ENCODE data around the gene PIEZO2. TPM values are rescaled to one million over a fixed set of nuclear protein-coding genes. Genes with fewer than 3 reads are reported as not detected.

Gene PIEZO2
- total RNA-seq, 1 donor from 2014 or later, result 4.2 TPM

- no peaks in the 10 kb centered on the region for H3K36me3 ChIP-seq
- no peaks in the 10 kb centered on the region for H3K9me3 Mint-ChIP-seq
- H3K36me3 Mint-ChIP-seq, result no peaks in the 10 kb centered on the region
- H3K27me3 Mint-ChIP-seq (ENCODE audit: insufficient read depth, low read depth), result peaks cover under 1% of the 10 kb centered on the region
- no peaks in the 10 kb centered on the region for H3K27me3 ChIP-seq
- no peaks in the 10 kb centered on the region for H3K9me3 ChIP-seq (ENCODE audit: low read depth)
- no peaks in the 10 kb centered on the region for H3K79me2 ChIP-seq (ENCODE audit: low read depth)
- H4K20me1 ChIP-seq (ENCODE audit: low read depth), result no peaks in the 10 kb centered on the region
- H3K4me2 ChIP-seq, result no peak overlapping the region
- H3K4me1 ChIP-seq, result no peaks in the 10 kb centered on the region
- no peak overlapping the region for H3K27ac ChIP-seq
- no peak for DNase-seq (ENCODE audit: low spot score)
- TF ChIP-seq CTCF (IDR thresholded peaks at IDR 0.05) (no peak), EZH2 (IDR thresholded peaks at IDR 0.05) (no peak), EZH2phosphoT487 (IDR thresholded peaks at IDR 0.05) (no peak)
- H3K9ac ChIP-seq, result no peak overlapping the region
- H3K4me1 Mint-ChIP-seq, result peaks cover 5% of the 10 kb centered on the region
- H3K27ac Mint-ChIP-seq, result no peak overlapping the region
- no peak overlapping the region for H3K4me3 Mint-ChIP-seq
- H2AFZ ChIP-seq (replicated peaks), result no peak overlapping the region
- no peaks in the 10 kb centered on the region for H3F3A ChIP-seq (ENCODE audit: low read depth)
- H3K4me3 ChIP-seq, result no peak overlapping the region
Measured at GRCh38 chr18:10893761-10894160, 255.6 kb downstream of the PIEZO2 start.

GRCh38 chr18:10893196-10893595, 256.2 kb downstream of the PIEZO2 start:
- no peak for TF ChIP-seq CTCF (IDR thresholded peaks at IDR 0.05)
- H3K9me3 Mint-ChIP-seq, result no peaks in the 10 kb centered on the region
- Histone ChIP-seq H3K4me3 (no peak overlapping the region), H3F3A (ENCODE audit: low read depth) (no peaks in the 10 kb centered on the region), H3K27ac (no peak overlapping the region), H3K4me2 (no peak overlapping the region), H4K20me1 (ENCODE audit: low read depth) (no peaks in the 10 kb centered on the region), H3K79me2 (ENCODE audit: low read depth) (no peaks in the 10 kb centered on the region), H3K9ac (no peak overlapping the region), H3K4me1 (no peaks in the 10 kb centered on the region), H3K36me3 (no peaks in the 10 kb centered on the region), H2AFZ (replicated peaks) (no peak overlapping the region), H3K9me3 (ENCODE audit: low read depth) (no peaks in the 10 kb centered on the region), H3K27me3 (no peaks in the 10 kb centered on the region)
- H3K27ac Mint-ChIP-seq, result no peak overlapping the region
- H3K4me1 Mint-ChIP-seq, result peaks cover 5% of the 10 kb centered on the region
- peaks cover 3% of the 10 kb centered on the region for H3K27me3 Mint-ChIP-seq (ENCODE audit: insufficient read depth, low read depth)
- DNase-seq (ENCODE audit: low spot score), result no peak
- no peaks in the 10 kb centered on the region for H3K36me3 Mint-ChIP-seq
- H3K4me3 Mint-ChIP-seq, result no peak overlapping the region

- no peaks in the 10 kb centered on the region for H3K4me1 ChIP-seq
- no peaks in the 10 kb centered on the region for H3F3A ChIP-seq (ENCODE audit: low read depth)
- no peak for TF ChIP-seq EZH2 (IDR thresholded peaks at IDR 0.05)
- no peak for TF ChIP-seq EZH2phosphoT487 (IDR thresholded peaks at IDR 0.05)
- TF ChIP-seq CTCF (IDR thresholded peaks at IDR 0.05), result no peak
- H3K4me3 ChIP-seq, result no peak overlapping the region
- Mint-ChIP-seq H3K4me1 (peaks cover 5% of the 10 kb centered on the region), H3K9me3 (no peaks in the 10 kb centered on the region), H3K4me3 (no peak overlapping the region), H3K27ac (no peak overlapping the region), H3K27me3 (ENCODE audit: insufficient read depth, low read depth) (peaks cover 3% of the 10 kb centered on the region), H3K36me3 (no peaks in the 10 kb centered on the region)
- no peaks in the 10 kb centered on the region for H3K36me3 ChIP-seq
- no peak overlapping the region for H3K27ac ChIP-seq
- no peaks in the 10 kb centered on the region for H3K9me3 ChIP-seq (ENCODE audit: low read depth)
- no peak overlapping the region for H2AFZ ChIP-seq (replicated peaks)
- no peaks in the 10 kb centered on the region for H3K27me3 ChIP-seq
- H3K79me2 ChIP-seq (ENCODE audit: low read depth), result no peaks in the 10 kb centered on the region
- no peak for DNase-seq (ENCODE audit: low spot score)
- H3K4me2 ChIP-seq, result no peak overlapping the region
- no peaks in the 10 kb centered on the region for H4K20me1 ChIP-seq (ENCODE audit: low read depth)
- H3K9ac ChIP-seq, result no peak overlapping the region
Measured at GRCh38 chr18:10892786-10893185, 256.6 kb downstream of the PIEZO2 start.

- Histone ChIP-seq H3F3A (ENCODE audit: low read depth) (no peaks in the 10 kb centered on the region), H3K4me3 (no peak overlapping the region), H3K36me3 (no peaks in the 10 kb centered on the region), H3K9me3 (ENCODE audit: low read depth) (no peaks in the 10 kb centered on the region), H2AFZ (replicated peaks) (no peak overlapping the region), H3K4me1 (no peaks in the 10 kb centered on the region), H4K20me1 (ENCODE audit: low read depth) (no peaks in the 10 kb centered on the region), H3K79me2 (ENCODE audit: low read depth) (no peaks in the 10 kb centered on the region), H3K27me3 (no peaks in the 10 kb centered on the region), H3K27ac (no peak overlapping the region), H3K4me2 (no peak overlapping the region), H3K9ac (no peak overlapping the region)
- no peak for TF ChIP-seq CTCF (IDR thresholded peaks at IDR 0.05)
- TF ChIP-seq EZH2 (IDR thresholded peaks at IDR 0.05), result no peak
- no peak for TF ChIP-seq EZH2phosphoT487 (IDR thresholded peaks at IDR 0.05)
- H3K36me3 Mint-ChIP-seq, result no peaks in the 10 kb centered on the region
- no peaks in the 10 kb centered on the region for H3K9me3 Mint-ChIP-seq
- no peak for DNase-seq (ENCODE audit: low spot score)
- H3K4me1 Mint-ChIP-seq, result peaks cover 5% of the 10 kb centered on the region
- no peak overlapping the region for H3K4me3 Mint-ChIP-seq
- peaks cover 3% of the 10 kb centered on the region for H3K27me3 Mint-ChIP-seq (ENCODE audit: insufficient read depth, low read depth)
- no peak overlapping the region for H3K27ac Mint-ChIP-seq
Measured at GRCh38 chr18:10890022-10890421, 259.3 kb downstream of the PIEZO2 start.
